ENCODE results near the gene C1QL3. TPM values are rescaled to one million over a fixed set of nuclear protein-coding genes. Genes with fewer than 3 reads are reported as not detected.

The C1QL3 gene
- total RNA-seq, 4 donors from 2014 or later = 0.33 TPM; not detected in 3

DNA sequence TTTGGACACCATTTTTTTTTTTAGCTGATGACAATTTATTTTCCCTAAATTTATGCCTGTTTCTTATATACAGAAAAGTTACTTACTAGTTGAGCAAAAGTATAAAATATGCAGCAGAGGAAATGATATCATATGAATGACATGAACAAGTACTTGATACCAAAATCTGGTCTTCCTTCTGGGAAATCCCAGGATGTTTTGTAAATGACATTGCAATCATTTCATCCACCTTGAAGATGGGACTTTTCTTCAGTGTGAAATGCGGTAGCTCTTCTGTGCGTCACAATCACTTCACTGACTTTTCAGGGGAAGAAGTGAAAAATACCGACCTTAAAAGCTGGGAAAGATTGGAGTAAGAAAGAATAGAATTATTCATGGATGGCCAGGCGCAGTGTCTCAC lies 23.8 kb downstream of the C1QL3 start:
- Histone ChIP-seq H3K4me1 (no peaks in the 10 kb centered on the region), H3K4me3 (replicated peaks in 1 of 3) (no peak overlapping the region), H3K9me3 (no peaks in the 10 kb centered on the region), H3K36me3 (no peaks in the 10 kb centered on the region), H3K27me3 (no peaks in the 10 kb centered on the region), H3K27ac (no peak overlapping the region)
- DNase-seq = no peak
- TF ChIP-seq, protein P1, sequence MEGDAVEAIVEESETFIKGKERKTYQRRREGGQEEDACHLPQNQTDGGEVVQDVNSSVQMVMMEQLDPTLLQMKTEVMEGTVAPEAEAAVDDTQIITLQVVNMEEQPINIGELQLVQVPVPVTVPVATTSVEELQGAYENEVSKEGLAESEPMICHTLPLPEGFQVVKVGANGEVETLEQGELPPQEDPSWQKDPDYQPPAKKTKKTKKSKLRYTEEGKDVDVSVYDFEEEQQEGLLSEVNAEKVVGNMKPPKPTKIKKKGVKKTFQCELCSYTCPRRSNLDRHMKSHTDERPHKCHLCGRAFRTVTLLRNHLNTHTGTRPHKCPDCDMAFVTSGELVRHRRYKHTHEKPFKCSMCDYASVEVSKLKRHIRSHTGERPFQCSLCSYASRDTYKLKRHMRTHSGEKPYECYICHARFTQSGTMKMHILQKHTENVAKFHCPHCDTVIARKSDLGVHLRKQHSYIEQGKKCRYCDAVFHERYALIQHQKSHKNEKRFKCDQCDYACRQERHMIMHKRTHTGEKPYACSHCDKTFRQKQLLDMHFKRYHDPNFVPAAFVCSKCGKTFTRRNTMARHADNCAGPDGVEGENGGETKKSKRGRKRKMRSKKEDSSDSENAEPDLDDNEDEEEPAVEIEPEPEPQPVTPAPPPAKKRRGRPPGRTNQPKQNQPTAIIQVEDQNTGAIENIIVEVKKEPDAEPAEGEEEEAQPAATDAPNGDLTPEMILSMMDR (IDR thresholded peaks at IDR 0.05) = no peak
- intact Hi-C loops (cut with DNase I) = no loop called here
- WGBS, 2 donors = 91 to 93% methylated on average over 4 of the region's 4 CpGs

DNA sequence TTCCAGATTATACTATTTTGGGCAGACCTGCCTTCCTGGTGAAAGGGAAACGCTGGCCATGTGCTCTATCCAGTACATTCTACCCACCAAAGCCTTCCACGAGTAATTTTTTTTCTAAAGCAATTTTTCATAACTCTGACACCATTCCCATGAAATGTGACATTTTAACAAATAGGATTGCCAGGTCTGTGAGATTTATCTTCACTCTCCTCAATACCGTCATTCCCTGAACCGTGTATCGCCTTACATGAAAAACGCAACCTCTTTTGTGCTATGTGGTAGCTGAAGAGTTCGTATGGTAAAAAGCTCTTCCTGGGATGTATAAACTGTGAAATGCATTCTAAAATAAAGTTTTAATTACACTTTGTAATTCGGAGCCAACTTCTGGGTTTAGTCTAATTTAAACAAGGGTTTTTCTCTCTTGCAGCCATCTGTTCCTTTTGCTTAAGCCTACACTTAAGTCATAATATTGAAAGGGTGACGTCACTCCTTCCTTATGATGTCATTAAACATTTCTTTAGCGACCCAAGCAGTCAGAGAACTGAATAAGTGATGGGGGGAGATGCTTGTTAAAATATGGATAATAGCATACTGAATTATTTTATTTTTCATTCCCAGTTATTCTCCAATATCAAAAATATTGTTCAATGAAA lies 27.7 kb downstream of the C1QL3 start:
- no peaks in the 10 kb centered on the region for H3K9me3 ChIP-seq
- TF ChIP-seq, protein P1 (IDR thresholded peaks at IDR 0.05) = no peak
- no peaks in the 10 kb centered on the region for H3K4me1 ChIP-seq
- no peaks in the 10 kb centered on the region for H3K36me3 ChIP-seq
- H3K27me3 ChIP-seq = no peaks in the 10 kb centered on the region
- H3K4me3 ChIP-seq (replicated peaks in 1 of 3) = no peak overlapping the region
- no peak for DNase-seq
- 89 to 92% methylated on average over 10 of the region's 10 CpGs for WGBS, 2 donors
- intact Hi-C loops (cut with DNase I) = no loop called here
- no peak overlapping the region for H3K27ac ChIP-seq

DNA sequence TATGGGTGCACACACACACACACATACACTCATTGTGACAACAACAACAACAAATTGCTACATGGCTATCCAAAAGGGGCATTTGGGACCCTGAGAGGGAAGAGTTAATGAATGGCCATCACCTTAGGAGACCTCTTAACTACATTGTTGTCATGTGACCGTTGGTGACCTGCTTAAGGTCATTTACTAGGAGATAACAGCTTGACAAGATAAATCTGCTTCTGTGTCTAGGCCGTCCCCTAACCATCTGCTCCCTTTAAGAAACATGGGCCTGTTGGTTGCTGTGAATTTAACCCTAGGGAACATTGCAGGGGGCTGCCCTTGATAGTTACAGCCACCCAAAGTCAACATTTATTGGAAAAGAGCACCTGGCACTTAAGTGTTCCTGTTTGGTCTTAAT lies 29.7 kb downstream of the C1QL3 start:
- H3K9me3 ChIP-seq = no peaks in the 10 kb centered on the region
- H3K27me3 ChIP-seq = no peaks in the 10 kb centered on the region
- TF ChIP-seq, protein P1 (IDR thresholded peaks at IDR 0.05) = no peak
- 53 to 59% methylated on average over 2 of the region's 2 CpGs for WGBS, 2 donors
- H3K4me1 ChIP-seq = no peaks in the 10 kb centered on the region
- no peak overlapping the region for H3K27ac ChIP-seq
- H3K4me3 ChIP-seq (replicated peaks in 1 of 3) = no peak overlapping the region
- no peak for DNase-seq
- no peaks in the 10 kb centered on the region for H3K36me3 ChIP-seq
- intact Hi-C loops (cut with DNase I) = no loop called here

DNA sequence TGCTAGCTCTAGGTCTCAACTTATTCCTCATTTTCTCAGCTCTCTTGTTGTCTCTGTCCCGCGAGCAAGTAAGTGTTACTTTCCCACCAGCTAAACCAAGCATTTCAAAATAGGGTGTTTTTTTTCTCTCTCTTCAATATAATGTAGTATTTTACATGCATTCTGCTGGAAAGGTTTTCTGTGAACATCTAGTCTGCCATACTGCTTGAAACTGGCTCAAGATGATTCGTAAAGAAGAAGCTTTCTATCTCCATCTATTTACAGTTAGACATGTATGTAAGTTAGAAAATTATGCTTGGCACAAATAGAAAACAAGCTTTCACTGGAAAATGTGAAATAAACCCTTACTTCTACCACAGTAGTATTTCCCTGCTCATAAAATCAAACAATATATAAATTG lies 31.2 kb downstream of the C1QL3 start:
- H3K9me3 ChIP-seq = no peaks in the 10 kb centered on the region
- no peak overlapping the region for H3K4me3 ChIP-seq (replicated peaks in 1 of 3)
- TF ChIP-seq, protein P1 (IDR thresholded peaks at IDR 0.05) = no peak
- no peak for TF ChIP-seq POLR2A (IDR thresholded peaks at IDR 0.05)
- intact Hi-C loops (cut with DNase I) = no loop called here
- no peak overlapping the region for H3K27ac ChIP-seq
- no peaks in the 10 kb centered on the region for H3K27me3 ChIP-seq
- DNase-seq = no peak
- 94 to 97% methylated on average over 3 of the region's 3 CpGs for WGBS, 2 donors
- H3K36me3 ChIP-seq = no peaks in the 10 kb centered on the region
- no peaks in the 10 kb centered on the region for H3K4me1 ChIP-seq

GRCh38 chr10:16483241-16483917 lies 38.3 kb downstream of the C1QL3 start:
- H3K9me3 ChIP-seq = no peaks in the 10 kb centered on the region
- no peak for DNase-seq
- H3K36me3 ChIP-seq = no peaks in the 10 kb centered on the region
- H3K27ac ChIP-seq = peak overlapping the region; percentile 37 to 83 (median 68)
- H3K4me1 ChIP-seq = peaks cover 22 to 31% of the 10 kb centered on the region in 2 donors
- TF ChIP-seq, protein P1 (IDR thresholded peaks at IDR 0.05) = no peak
- TF ChIP-seq POLR2A (IDR thresholded peaks at IDR 0.05) = no peak
- H3K27me3 ChIP-seq = no peaks in the 10 kb centered on the region
- 68 to 72% methylated on average over 11 of the region's 11 CpGs for WGBS, 2 donors
- H3K4me3 ChIP-seq (replicated peaks in 1 of 3) = no peak overlapping the region
- intact Hi-C loops (cut with DNase I) = loop anchor here (10.0 kb wide), 1 partner anchor 49 kb away; the partner anchor contains the start of gene PTER

Data from thyroid gland (tissue), 4 donors.